Stimulated activated CD8-positive, alpha-beta memory T cell treated with anti-CD3 and anti-CD28 coated beads, Interleukin-2, amount 100 ng/mL, for 48 hours (primary cell): ENCODE data around the gene ACYP2.

Experiments used
- DNase-seq, 2 donors: peaks; one replicate each; pipeline ENCODE4 v3.0.0-alpha.2; 2020; ENCODE audit warnings: low read depth in 2 of 2

ACYP2 gene

DNA sequence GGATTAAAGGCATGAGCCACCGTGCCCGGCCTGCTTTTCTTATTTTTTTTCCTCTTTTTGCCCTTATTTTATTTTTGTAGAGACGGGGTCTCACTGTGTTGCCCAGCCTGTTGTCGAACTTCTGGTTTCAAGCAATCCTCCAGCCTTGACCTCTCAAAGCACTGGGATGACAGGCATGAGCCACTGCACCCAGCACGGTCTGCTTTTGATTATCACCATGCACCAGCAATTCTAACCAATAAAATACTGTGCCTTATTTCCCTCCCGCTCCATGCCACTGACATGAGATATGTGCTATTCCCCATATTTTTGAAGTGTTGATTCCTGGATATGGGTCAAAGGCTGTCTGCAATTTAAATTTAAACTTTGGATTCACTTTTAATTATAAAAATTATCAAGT is 42.9 kb downstream of the ACYP2 start:
- no peak for DNase-seq

DNA sequence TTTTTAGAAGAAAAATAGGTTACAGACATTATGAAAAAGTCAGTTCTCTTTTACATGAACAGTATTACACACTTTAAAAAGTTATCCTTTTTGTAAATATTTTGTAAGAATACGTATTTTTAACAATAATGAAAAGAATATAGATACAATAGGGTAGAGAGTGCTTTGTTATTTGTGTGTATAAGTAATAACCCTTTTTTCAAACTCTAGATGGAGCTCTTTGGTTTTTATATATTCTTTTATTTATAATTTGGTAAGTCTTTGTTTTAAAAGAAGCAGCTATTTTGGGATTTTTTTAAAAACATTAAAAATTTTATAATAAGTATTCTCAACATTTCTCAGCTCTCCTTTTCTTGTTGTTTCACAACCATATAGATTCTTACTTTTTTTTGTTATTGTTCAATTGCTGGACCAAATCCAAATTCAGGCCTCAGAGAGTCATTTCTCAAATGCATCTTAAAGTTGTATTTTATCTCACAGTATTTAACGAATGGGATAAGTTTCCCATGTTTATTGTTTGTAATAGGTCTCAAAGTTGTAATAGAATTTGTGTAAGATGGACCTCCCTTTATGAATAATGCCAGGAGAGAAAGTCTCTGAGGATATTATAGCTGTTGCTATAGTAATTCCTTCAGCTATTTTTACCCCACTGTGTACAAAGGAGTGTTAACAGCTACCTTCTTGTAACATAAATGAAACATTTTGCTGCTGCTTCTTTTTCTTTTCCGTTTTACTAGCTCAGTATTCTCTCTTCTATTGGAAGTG is 46.4 kb downstream of the ACYP2 start:
- no peak for DNase-seq

- DNase-seq = no peak
Measured at GRCh38 chr2:54164106-54164505, 48.7 kb downstream of the ACYP2 start.

GRCh38 chr2:54166121-54166773 is 50.8 kb downstream of the ACYP2 start:
- DNase-seq = no peak

DNA sequence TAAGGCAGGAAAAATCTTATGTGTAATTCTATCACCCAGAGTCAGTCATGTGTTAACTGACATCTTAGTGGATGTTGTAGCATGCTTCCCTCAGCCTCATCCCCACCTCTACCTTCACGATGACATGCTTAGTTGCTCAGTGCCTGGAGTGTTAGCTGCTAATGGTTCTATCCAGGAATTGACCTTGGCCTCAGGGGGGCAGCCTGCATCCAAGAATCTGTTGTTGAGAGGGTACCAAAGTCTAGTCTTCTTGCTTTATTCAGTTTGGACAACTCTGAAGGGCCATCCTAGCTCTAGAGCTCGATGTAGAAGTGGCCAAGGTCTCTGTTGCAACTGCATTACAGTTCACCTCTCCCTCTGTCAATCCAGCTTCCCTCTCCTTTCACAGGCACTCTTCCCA is 61.2 kb downstream of the ACYP2 start:
- no peak for DNase-seq

- no peak for DNase-seq
Measured at GRCh38 chr2:54183281-54183680, 67.9 kb downstream of the ACYP2 start.

GRCh38 chr2:54183972-54184371 is 68.6 kb downstream of the ACYP2 start:
- DNase-seq = no peak

DNA sequence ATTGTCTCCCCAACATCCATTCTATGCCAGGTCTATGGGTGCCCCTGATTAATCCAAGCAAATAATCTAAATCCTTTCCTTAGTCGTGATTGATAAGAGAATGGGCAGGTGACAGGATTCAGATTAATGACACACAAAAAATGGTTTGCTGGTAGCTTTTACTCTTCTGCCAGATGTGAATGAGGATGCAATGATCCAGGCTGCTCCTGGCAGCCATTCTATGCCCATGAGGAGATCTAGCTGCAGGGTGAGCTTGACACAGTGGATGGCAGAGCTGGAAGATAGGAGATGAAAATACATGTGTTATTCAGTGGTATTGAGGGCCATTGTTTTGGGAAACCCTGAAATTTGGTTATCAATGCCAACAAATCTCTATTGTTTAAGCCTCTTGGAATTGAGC is 69.7 kb downstream of the ACYP2 start:
- DNase-seq = no peak

DNA sequence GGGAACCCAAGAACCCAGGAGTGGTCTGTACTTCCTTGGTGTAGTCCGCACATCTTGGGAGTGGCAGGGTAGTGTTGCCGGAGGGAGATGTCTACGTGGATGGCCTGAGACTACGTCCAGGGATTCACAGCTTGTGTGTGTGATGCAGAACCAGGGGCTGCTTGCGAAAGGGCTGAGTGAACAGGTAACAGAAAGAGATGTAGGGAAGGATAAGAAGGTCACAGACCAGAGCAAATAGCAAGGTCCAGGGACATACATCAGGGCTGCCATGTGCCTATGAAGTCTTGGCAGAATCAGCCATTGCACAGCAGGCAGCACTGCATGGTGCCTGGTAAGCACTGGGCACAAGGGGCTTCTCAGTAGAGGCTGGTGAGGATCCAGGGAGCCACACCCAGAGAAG is 71.9 kb downstream of the ACYP2 start:
- DNase-seq = no peak

GRCh38 chr2:54189539-54189938 is 74.1 kb downstream of the ACYP2 start:
- no peak for DNase-seq

- DNase-seq = no peak
Measured at GRCh38 chr2:54191361-54192135, 76.1 kb downstream of the ACYP2 start.

DNA sequence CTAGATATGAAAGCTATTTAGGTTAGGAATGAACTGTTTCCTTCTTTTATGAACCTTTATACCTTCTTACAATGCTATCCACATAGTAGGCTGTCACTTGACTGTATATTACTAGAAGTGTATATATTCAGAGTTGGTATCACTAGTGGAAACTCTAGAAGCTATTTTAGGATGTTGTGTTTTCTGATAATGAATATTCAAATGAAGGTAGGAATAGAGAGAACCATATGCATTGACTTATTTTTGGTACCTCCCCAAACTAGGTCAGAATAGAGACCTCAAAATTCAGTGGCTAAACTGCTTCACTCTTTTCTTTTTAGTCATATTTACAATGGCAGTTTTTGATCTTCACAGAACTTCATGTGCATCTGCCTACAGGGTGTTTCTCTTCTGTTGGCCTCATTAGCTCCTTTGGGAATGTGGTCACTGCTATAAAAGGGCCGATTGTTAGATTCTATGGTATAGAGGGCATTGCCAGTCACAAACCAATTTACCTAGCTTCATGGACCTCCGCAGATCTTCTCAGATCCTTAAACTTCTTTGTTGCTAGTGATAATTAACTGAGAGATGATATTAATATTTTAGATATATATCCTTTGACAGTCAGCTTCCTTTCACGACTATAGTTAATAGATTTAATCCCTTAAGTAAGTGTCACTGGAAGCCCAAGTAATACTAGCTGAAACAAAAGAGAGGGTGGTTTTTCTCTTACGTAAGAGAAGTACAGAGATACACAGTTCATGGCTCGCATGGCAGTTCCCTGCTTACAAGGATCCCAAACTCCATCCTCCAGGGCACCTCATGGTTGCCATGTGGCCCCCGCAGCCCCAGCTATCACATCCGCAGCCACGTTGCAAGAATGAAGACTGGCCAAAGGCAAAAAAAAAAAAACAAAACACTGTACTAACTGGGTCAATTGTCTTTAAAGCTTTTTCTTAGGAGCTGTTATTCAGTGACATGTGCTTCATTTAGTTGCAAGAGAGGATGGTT is 79.6 kb downstream of the ACYP2 start:
- no peak for DNase-seq

DNA sequence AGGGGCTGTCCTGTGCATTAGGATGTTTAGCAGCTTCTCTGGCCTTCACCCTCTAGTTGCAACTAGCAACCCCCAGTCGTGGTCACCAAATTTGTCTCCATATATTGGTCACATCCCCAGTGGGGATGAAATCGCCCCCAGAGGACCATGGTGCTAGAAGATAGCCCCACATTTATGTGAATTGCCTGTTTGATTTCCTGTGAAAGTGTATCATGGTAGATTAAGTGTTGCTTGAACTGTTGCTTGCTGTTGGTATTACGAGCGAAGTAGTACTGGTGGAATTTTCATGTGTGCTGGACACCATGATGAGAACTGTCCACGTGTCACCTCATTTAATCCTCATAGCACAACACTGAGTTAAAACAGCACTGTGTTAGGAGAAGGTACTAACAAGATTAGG is 81.2 kb downstream of the ACYP2 start:
- no peak for DNase-seq

GRCh38 chr2:54204476-54204875 is 89.1 kb downstream of the ACYP2 start:
- no peak for DNase-seq

GRCh38 chr2:54206596-54206995 is 91.2 kb downstream of the ACYP2 start:
- DNase-seq = no peak

GRCh38 chr2:54207666-54208195 is 92.3 kb downstream of the ACYP2 start:
- no peak for DNase-seq

GRCh38 chr2:54208364-54209240 is 93.2 kb downstream of the ACYP2 start:
- DNase-seq = no peak

DNA sequence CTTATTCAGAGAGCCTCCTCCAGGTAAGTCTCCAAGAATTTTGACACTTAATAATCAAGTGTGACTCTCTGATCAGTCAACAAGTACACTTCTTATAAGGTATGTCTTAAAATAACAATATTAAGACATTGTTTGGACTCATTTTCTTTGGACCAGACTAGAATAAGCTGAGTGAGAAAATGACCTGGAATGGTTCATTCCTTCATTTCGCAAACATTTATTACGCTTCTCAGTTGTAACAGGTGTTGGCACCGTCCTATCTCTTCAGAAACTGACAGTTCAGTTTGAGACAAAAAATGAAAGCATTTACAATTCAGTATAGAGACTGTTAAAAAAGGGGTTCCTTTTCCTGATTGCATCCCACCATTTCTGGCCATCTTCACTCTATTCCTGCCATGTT is 94.0 kb downstream of the ACYP2 start:
- no peak for DNase-seq

DNA sequence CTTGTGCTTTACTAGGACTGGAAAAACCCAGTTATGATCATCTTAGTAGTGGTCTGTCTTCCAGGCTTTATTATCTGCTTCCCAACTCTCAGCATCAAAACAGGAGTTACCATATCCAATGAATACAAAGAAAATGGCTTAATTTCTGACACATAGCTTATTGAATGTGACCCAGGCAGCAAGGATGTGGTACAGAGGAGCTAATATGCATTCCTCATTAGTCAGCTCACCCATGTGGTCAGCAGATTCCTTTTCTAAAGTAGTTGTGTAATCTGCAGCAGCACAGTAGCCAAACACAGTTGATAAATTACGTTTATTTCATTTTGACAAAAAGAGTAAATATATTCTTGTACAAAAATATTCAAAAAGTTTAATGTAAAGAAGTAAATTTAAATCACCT is 97.0 kb downstream of the ACYP2 start:
- DNase-seq = no peak

DNA sequence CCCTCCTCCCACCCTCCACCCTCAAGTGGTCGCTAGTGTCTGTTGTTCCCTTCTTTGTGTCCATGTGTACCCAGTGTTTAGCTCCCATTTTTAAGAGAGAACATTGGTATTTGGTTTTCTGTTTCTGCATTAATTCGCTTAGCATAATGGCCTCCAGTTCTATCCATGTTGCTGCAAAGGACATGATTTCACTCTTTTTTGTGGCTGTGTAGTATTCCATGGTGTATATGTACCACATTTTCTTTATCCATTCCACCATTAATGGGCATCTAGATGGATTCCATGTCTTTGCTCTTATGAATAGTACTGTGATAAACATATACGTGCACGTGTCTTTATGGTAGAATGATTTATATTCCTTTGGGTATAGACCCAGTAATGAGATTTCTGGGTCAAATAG is 97.7 kb downstream of the ACYP2 start:
- no peak for DNase-seq
